GM10248 (cell line): ENCODE results near the gene OXT.
"Not testable (repeated sequence)": the region's sequence is repeated elsewhere in the genome, so short reads cannot be mapped to it uniquely, and the experiment has no call there.

Experiments used
- CTCF ChIA-PET: fragments of 300-600 bp; sonication (Branson Sonifier 250); formaldehyde crosslinking; extraction: SDS; loops from one replicate; lab custom pipeline; 2021; ENCODE audit warnings: antibody characterized with exemption; lab: Yijun Ruan, JAX
- POLR2A ChIA-PET: fragments of 350-650 bp; sonication (Branson Sonifier 250); formaldehyde crosslinking; extraction: SDS; loops from one replicate; lab custom pipeline; 2020; ENCODE audit warnings: antibody characterized with exemption; lab: Yijun Ruan, JAX
- DNase-seq: peaks from one replicate; pipeline ENCODE4 v3.0.0; 2012; ENCODE audit errors: extremely low spot score
- TF ChIP-seq, protein P1 (sequence below): IDR thresholded peaks from 2 replicates; pipeline ENCODE4 v1.5.1; 2012; ENCODE audit warnings: mild to moderate bottlenecking, low read depth; ENCODE audit errors: extremely low read depth, missing control alignments, control extremely low read depth

Gene OXT

DNA sequence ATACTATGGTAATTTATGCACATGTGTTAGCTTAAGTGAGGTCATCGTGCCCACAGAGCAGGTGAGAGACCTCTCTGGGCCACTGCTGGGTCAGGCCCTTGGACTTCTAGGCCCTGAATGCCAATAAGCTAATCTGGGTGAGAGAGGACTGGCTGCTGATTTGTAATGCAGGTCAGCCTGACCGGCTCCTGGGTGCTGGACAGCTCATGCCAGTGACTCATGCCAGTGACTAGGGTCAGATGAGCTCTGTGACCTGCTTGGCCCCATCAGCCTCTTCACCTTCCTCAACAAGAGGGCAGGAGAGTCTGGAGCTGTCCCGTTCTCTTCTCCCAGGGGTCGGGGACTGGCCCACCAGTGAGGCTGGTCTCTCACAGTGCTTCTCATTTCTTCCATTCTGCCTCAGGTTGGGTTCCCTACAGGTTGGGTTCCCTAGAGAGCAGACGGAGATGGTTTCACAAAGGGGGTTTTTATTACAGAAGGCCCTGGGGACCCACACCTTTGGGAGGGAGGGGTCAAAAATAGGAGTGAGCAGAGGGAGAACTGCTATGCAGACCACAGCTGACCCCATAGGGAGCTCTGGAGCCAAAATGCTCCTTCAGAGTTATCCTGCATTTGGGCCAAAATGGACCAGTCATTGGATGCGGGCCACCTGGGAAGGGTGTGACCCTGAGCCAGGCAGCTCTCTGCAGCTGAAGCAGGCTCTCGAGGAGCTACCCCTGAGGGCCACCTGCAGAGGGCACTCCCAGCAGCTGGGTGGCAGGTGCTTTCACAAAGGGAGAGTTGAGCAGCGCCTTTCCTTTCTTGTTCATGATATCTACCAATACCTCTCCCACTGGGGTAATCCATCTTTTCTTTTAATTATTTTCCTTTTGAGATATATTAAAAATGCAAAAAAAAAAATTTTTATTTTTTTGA, 2.2 kb upstream of the OXT start:
- CTCF ChIA-PET = interaction anchor here (0.9 to 1.4 kb wide), 2 partner anchors 16 to 150 kb away, joined by 3 to 8 read pairs; no protein-coding TSS in a partner anchor

DNA sequence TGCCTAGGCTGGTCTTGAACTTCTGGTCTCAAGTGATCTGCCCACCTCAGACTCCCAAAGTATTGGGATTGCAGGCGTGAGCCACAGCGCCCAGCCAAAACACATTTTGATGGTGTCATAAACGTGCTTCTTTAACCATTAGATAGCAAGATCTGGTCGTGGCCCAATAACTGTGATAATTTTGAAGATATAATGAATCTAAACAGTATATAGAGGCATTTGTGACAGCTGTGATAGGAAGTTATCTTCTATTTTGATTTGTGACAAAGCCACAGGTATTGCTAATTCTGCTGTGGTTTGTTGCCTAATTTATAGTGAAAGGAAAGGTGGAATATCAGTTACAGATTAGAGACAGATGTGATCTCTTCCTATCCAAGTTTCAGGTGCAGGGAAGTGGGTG, 695 bp upstream of the OXT start:
- ChIA-PET POLR2A (no interaction called here), CTCF (interaction anchor here (0.9 kb wide), 1 partner anchor 17 kb away, joined by 3 read pairs; no protein-coding TSS in a partner anchor)
- DNase-seq = no peak
- TF ChIP-seq, protein P1, sequence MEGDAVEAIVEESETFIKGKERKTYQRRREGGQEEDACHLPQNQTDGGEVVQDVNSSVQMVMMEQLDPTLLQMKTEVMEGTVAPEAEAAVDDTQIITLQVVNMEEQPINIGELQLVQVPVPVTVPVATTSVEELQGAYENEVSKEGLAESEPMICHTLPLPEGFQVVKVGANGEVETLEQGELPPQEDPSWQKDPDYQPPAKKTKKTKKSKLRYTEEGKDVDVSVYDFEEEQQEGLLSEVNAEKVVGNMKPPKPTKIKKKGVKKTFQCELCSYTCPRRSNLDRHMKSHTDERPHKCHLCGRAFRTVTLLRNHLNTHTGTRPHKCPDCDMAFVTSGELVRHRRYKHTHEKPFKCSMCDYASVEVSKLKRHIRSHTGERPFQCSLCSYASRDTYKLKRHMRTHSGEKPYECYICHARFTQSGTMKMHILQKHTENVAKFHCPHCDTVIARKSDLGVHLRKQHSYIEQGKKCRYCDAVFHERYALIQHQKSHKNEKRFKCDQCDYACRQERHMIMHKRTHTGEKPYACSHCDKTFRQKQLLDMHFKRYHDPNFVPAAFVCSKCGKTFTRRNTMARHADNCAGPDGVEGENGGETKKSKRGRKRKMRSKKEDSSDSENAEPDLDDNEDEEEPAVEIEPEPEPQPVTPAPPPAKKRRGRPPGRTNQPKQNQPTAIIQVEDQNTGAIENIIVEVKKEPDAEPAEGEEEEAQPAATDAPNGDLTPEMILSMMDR = no peak

More for the DNA sequence above, 2.2 kb upstream of the OXT start:
- POLR2A ChIA-PET = no interaction called here
- peak; percentile 16 for DNase-seq
- TF ChIP-seq, protein P1 = peak; percentile 21

DNA sequence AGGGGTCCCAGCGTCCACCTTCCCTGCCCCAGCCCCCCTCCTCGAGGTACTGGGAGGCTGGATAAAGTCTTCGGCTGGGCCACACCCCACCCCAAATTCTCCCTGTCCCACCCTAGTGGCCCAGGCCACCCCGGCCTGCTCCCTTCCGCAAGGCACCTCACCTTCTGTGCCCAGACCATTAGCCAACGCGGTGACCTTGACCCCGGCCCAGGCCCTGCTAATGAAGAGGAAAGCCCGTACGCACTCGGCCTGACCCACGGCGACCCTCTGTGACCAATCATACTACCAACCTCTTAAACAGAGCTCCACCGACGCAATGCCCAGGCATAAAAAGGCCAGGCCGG, 182 bp upstream of the OXT start:
- POLR2A ChIA-PET = no interaction called here
- CTCF ChIA-PET = interaction anchor here (0.9 kb wide), 1 partner anchor 18 kb away, joined by 3 read pairs; no protein-coding TSS in a partner anchor

DNA sequence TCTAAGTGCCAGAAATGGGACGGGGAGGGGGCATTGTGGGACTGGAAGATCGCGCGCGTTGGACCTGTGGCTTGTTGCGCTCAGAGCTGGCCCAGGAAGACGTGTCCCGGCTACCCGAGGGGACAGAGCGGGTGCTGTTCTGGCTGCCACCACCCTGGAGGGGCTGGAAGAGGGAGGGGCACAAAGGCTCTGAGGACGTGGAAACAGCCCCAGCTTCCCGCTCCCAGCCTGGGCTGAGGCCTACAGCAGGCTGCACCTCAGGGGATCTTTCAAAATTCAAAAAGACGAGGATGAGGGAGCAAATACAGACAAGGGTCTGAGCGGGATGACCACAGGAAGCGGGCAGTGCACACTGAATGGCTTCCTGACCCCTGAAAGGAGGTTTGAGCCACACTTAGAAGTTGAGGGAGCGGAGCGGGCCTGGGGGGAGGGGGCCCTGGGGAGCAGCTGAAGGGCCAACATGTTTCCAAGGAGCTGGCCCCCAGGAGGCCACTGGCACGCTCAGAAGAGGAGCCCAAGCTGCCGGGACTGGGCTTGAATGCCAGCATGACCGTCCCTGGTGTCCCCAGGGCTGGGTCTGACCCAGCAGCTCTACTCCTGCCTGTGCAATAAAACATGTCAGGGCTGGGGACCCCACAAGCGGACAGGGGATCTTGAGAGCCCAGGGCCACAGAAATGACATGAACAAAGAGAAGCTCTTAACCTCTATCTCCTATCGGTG, 1.3 kb downstream of the OXT start:
- CTCF ChIA-PET = interaction anchor here (1.1 to 1.9 kb wide), 2 partner anchors 19 to 24 kb away, joined by 4 to 8 read pairs; no protein-coding TSS in a partner anchor

More for the DNA sequence above, 182 bp upstream of the OXT start:
- TF ChIP-seq, protein P1 = no peak
- DNase-seq = no peak

DNA sequence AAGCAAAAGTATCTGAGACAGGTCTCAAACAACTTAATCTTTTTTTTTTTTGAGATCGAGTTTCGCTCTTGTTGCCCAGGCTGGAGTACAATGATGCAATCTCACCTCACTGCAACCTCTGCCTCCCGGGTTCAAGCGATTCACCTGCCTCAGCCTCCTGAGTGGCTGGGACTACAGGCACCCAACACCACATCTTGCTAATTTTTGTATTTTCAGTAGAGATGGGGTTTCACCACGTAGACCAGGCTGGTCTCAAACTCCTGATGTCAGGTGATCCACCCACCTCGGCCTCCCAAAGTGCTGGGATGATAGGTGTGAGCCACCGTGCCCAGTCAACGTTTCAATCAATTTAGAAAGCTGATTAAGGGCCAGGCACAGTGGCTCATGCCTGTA, 1.8 kb downstream of the OXT start:
- ChIA-PET POLR2A (interaction anchor here (0.6 kb wide), 1 partner anchor 22 kb away, joined by 3 read pairs; no protein-coding TSS in a partner anchor), CTCF (interaction anchor here (1.1 to 1.9 kb wide), 2 partner anchors 19 to 23 kb away, joined by 4 to 8 read pairs; no protein-coding TSS in a partner anchor)
- not testable (repeated sequence) for DNase-seq

More for the DNA sequence above, 1.3 kb downstream of the OXT start:
- DNase-seq = no peak
- POLR2A ChIA-PET = interaction anchor here (0.6 kb wide), 2 partner anchors 22 to 807 kb away, joined by 3 to 5 read pairs; no protein-coding TSS in a partner anchor
- TF ChIP-seq, protein P1 = no peak

DNA sequence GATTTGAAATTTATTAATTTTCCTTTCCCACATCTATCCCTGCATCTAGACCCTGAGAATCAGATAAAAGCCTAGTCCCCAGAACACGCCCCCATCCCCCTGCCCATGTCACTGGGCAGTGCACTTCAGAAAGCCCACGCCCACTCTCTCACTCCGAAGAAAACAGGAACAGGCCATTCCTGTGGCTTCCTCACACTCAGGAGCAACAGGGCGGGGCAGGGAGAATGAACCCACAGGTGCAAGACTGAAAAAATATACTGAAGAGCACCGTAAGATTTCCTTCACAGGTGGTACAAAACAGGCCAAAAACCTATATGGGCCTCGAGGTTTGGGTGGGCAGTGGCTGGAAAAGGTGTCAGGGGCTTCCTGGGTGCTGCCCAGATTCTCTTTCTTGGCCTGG, 3.4 kb downstream of the OXT start:
- TF ChIP-seq, protein P1 = no peak
- POLR2A ChIA-PET = no interaction called here
- CTCF ChIA-PET = interaction anchor here (0.8 to 2.0 kb wide), 3 partner anchors 14 to 203 kb away, joined by 3 to 5 read pairs (median 3); no protein-coding TSS in a partner anchor
- no peak for DNase-seq

DNA sequence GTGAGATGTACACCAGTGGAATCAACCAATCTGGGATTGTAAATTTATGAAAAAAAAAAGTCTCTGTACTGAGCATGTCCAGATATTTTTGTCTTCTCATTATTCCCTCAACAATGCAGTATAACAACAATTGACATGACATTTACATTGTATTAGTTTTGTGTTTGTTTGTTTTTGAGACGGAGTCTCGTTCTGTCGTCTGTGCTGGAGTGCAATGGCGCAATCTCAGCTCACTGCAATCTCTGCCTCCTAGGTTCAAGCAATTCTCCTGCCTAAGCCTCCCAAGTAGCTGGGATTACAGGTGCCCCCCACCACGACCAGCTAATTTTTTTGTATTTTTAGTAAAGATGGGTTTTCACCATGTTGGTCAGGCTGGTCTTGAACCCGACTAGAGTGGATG, 3.9 kb downstream of the OXT start:
- DNase-seq, POLR2A ChIA-PET: not testable (repeated sequence)
- CTCF ChIA-PET = interaction anchor here (0.8 to 2.0 kb wide), 2 partner anchors 15 to 22 kb away, joined by 3 to 5 read pairs; no protein-coding TSS in a partner anchor
